ENCODE results near the gene TMEM121.
A peak's percentile ranks its signal among the peaks of the same experiment; 100 is the strongest.

TMEM121 gene

DNA sequence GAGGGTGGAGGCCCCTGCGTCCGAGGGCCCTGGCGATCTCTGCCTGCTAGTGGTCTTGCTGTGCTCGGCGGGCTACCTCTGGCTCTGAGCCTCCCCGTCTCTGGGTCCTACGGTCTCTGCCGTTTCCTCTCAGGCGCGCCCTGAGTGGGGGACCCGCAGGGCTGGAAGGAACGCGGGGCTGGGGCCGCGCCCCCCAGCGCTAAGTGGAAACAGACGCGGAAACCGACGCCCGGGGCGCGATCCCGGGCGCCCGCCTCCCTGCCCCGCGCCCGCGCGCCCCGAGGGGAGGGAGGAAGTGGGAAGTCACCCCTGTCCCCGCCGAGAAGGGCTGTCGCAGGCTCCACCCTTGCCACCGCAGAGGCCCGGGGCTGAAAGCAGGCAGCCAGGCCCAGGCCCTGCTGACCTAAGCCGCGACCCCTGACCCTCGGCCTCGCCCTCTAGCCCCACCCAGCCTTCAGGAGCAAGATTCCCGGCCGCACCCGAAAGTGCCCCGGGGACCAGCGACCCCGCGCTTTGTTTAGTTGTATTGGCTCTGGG lies 38.9 kb upstream of the TMEM121 start:
- peak; percentile 81 for DNase-seq

DNA sequence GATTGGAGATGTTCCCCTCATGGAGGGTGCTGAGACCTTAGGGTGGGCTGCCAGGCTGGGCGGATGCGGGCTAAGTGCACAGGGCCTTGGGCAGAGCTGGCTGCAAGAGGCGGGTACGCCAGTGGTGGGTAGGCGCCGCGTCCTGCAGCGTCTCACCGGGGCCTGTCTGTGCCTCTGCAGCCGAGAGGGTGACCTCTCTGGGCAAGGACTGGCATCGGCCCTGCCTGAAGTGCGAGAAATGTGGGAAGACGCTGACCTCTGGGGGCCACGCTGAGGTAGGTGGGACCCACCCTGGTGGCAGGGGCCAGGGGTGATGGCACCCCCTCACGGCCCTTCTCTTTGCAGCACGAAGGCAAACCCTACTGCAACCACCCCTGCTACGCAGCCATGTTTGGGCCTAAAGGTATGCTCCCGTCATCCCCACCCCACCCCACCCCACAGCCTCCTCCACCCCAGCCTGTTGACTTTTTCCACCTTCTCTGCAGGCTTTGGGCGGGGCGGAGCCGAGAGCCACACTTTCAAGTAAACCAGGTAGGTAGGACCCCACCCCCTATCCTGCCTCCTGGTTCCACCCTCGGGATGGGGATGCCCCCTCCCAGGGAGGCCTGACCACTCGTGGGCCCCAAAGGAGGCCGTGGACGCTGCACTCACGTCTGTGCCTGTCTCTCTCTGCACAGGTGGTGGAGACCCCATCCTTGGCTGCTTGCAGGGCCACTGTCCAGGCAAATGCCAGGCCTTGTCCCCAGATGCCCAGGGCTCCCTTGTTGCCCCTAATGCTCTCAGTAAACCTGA lies 38.2 kb upstream of the TMEM121 start:
- DNase-seq = peak; percentile 46

GRCh38 chr14:105488781-105489541 lies 37.4 kb upstream of the TMEM121 start:
- no peak for DNase-seq

DNA sequence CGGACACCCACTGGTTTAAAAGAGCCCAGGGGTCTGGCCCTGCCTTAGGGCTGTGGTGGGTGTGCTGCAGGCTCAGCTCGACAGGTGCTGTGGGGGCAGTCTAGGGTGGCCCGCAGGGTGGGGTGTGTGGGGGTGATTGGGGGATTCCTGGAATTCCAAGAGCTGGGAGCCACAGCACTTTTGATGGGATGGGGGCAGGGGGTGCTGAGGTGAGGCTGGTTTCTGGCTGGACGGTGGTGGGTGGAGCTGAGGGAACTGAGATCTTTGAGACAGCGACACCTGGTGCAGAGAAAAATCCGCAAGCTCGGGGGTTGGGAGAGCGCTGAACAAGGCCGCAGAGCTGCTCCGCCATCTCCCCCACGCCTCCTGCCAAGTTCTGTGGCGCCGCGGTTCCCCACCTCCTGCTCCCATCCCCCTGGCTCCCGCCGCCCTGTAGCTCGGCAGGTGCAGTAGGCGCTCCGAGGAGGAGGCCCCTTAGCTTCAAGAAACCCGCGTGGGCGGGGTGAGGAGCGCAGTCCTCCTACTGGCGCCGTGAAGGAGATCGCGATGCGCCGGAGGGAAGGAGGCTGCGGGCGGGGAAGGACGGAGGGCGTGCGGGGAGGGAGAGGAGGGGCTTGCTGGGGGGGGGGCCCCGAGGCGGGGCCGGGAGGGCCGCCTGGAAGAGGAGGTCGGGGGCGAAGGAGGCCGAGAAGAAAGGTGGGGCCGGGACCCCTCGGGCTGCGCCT lies 36.7 kb upstream of the TMEM121 start:
- DNase-seq = peak; percentile 91

DNA sequence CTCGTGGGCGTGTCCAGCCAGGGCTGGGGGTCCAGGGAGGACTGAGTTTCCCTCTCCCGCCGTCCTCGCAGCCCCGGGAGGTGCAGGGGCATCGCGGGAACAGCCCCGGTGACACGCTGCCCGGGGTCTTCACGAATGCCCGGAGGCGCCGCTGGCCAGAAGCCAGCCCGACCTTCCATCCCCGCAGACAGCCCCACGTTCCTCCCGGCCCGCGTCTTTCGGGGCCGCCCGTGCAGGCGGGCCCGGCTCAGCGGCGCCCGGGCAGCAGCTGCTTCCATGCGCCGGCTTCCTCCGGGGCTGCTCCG lies 36.2 kb upstream of the TMEM121 start:
- no peak for DNase-seq

GRCh38 chr14:105490572-105491365 lies 35.6 kb upstream of the TMEM121 start, which contains the start of gene TEDC1:
Gene TEDC1 (plus strand): TSS chr14:105491246. CDS start chr14:105491376, 130 bp downstream.
- peak; percentile 98 for DNase-seq

GRCh38 chr14:105491366-105491973 lies 34.9 kb upstream of the TMEM121 start:
- peak; percentile 77 for DNase-seq

DNA sequence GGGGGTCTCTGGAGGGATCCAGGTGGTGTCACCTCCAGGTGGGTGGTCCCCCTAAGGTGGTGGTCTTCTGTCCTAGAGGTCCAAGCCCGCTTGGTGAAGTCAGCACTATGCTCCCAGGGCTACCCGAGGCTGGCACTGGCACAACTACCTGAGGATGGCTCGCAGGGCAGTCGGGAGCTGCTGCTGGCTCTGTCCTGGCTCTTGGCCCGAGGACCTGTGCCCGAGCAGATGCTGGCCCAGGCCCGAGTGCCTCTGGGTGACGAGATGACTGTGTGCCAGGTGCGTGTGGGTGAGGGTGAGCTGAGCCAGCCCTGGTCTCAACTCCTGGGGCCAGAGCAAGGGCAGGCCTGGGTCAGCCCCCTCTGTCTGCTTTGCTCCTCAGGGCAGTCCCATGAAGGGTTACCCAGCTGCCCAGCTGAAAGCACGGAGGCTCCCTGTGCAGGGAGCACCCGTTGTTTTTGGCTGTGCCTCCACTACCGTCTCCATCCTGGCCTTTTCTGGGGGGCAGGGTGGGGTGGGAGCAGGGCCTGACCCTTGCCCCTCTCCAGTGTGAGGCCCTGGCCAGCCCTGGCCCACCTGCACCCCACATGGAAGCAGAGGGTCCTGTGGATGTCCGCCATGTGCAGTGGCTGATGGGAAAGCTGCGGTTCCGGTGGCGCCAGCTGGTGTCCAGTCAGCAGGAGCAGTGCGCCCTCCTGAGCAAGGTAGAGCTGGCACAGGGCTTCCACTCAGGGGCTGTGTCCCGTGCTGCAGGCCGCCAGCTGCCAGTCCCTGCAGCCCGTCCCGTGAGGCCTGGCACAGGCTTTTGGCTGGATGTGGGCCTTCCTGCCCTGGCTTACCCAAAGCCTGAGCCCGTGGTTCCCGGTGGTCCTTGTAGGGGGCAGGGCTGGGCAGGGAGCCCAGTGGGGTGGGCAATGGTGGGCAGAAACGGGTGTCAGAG lies 34.1 kb upstream of the TMEM121 start:
- peak; percentile 2 for DNase-seq

GRCh38 chr14:105492971-105493871 lies 33.2 kb upstream of the TMEM121 start:
- DNase-seq = no peak

DNA sequence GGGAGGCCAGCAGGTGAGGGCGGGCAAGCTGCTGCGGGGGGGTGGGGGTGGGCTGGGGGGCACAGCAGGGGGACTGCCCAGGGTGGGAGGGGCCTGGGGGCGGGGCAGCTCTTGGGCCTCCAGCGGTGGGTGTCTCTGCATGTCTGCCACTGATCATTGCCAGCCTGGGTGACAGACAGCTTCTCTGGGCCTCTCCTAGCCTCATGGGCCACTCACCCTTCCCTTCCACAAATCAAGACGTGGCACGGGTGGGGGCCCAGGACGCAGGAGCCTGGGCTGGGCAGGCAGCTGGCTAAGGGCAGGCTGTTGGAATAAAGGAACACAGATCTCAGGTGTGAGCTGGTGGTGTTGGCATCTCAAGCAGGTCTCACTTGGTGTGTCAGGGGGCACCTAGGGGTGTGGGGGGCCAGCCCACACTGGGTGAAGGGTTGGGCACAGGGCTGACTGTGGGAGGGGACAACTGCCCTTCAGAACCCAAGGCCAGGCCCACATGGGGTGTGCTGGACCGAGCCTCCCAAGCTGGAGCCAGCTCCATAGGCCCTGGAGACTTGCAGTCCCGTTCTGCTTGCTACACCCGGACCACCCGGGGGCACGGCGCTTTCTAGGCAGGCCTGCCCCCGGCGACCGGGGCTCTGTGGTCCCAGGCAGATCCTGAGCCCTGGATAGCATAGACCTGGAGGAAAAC lies 32.3 kb upstream of the TMEM121 start:
- DNase-seq = no peak

- no peak for DNase-seq
These were observed 31.8 kb upstream of the TMEM121 start for GRCh38 chr14:105494606-105494929.

GRCh38 chr14:105495101-105495989 lies 31.0 kb upstream of the TMEM121 start:
- DNase-seq = no peak

DNA sequence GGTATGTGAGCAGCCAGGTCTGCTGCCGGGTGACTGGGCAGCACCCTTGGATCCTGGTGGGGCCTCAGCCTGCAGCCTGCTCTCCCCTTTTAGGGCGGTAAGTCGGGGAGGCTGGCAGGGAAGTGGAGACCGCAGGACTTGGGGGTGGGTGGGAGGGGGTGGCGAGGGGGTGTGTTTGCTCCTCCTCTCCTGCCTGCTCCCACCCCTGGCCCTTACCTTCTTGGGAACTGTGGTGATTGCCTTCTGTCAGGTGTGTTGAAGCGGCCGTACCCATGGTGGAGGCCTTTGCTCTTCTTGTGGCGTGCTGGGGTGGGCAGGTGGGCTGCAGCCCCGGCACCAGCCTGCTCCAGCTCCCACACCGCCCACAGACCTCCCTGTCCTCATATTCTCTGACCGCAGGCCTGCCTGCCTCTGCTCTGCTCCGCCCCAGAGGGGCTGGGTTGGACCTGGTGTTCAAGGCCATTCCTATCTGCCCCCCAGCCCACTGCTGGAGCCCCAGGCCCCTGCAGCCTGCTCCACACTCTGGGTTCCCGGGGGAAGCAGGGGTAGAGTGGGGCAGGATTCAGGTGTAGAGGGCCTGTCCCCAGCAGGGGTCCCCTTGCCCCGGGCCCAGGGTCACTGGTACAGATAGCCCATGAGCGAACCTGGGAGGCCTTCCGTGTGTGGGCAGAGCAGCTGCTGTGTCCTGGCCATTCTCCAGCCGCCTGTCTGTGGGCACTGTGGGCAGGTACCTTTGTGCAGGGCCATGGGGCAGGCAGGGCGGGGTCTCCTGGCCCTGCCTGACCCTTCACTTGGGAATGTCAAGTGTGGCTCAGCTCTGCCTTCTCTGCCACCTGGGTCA lies 30.2 kb upstream of the TMEM121 start:
- no peak for DNase-seq

GRCh38 chr14:105496831-105497591 lies 29.4 kb upstream of the TMEM121 start:
- DNase-seq = no peak

GRCh38 chr14:105497671-105498429 lies 28.5 kb upstream of the TMEM121 start:
- no peak for DNase-seq
